Measurements from ENCODE around the gene TMEM223. TPM values are rescaled to one million over a fixed set of nuclear protein-coding genes. Genes with fewer than 3 reads are reported as not detected.

Gene TMEM223
- total and polyA plus RNA-seq, 9 of the 15 experiments (the other 6 are each of a cell fraction or from before 2014, with no cell fraction given) = 5.9 to 34.5 (median 19.6) TPM

GRCh38 chr11:62791501-62792201 lies at the start of gene TMEM223 (continued):
- TF ChIP-seq THRB (CRISPR knock-in tag; conservative IDR thresholded peaks at IDR 0.05) (no peak), ZNF12 (CRISPR knock-in tag; IDR thresholded peaks at IDR 0.05) (no peak), ARID4B (CRISPR knock-in tag; IDR thresholded peaks at IDR 0.05) (peak; percentile 97), CBX3 (IDR thresholded peaks at IDR 0.05; ENCODE audit: borderline replicate concordance in 1 of 2, low read length in 2 of 2) (no peak; a peak in 1 of 3 replicates), BDP1 (IDR thresholded peaks at IDR 0.05; ENCODE audit: insufficient read depth, insufficient read length) (no peak), SRSF1 (IDR thresholded peaks at IDR 0.05; ENCODE audit: low read depth, low read length) (no peak), KLF6 (CRISPR knock-in tag; IDR thresholded peaks at IDR 0.05; ENCODE audit: borderline replicate concordance) (no peak), ZNF3 (CRISPR knock-in tag; IDR thresholded peaks at IDR 0.05) (no peak), ETV6 (IDR thresholded peaks at IDR 0.05; ENCODE audit: borderline replicate concordance in 1 of 2, low read depth in 2 of 2, low read length in 1 of 2) (no peak), ETV6 (CRISPR knock-in tag; IDR thresholded peaks at IDR 0.05; ENCODE audit: borderline replicate concordance) (no peak), ZSCAN32 (CRISPR knock-in tag; IDR thresholded peaks at IDR 0.05) (no peak), RBFOX2 (IDR thresholded peaks at IDR 0.05; ENCODE audit: low read depth, low read length) (peak; percentile 90), PHF21A (IDR thresholded peaks at IDR 0.05; ENCODE audit: borderline replicate concordance, low read depth) (no peak), ZNF589 (CRISPR knock-in tag; IDR thresholded peaks at IDR 0.05; ENCODE audit: low read depth) (no peak), MAFF (IDR thresholded peaks at IDR 0.05; ENCODE audit: low read length) (no peak), NCOA6 (IDR thresholded peaks at IDR 0.05) (no peak)
- TF ChIP-seq, protein P1, sequence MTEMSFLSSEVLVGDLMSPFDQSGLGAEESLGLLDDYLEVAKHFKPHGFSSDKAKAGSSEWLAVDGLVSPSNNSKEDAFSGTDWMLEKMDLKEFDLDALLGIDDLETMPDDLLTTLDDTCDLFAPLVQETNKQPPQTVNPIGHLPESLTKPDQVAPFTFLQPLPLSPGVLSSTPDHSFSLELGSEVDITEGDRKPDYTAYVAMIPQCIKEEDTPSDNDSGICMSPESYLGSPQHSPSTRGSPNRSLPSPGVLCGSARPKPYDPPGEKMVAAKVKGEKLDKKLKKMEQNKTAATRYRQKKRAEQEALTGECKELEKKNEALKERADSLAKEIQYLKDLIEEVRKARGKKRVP (CRISPR knock-in tag; IDR thresholded peaks at IDR 0.05) = no peak
- TF ChIP-seq, protein P2, sequence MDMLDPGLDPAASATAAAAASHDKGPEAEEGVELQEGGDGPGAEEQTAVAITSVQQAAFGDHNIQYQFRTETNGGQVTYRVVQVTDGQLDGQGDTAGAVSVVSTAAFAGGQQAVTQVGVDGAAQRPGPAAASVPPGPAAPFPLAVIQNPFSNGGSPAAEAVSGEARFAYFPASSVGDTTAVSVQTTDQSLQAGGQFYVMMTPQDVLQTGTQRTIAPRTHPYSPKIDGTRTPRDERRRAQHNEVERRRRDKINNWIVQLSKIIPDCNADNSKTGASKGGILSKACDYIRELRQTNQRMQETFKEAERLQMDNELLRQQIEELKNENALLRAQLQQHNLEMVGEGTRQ (CRISPR knock-in tag; IDR thresholded peaks at IDR 0.05) = no peak

All from K562 (cell line).